Articular chondrocyte of knee joint (primary cell): ENCODE measurements around the gene UEVLD. TPM values are rescaled to one million over a fixed set of nuclear protein-coding genes. Genes with fewer than 3 reads are reported as not detected.

Experiments
- total RNA-seq: library from RNA; depleted of rRNA; stranded (reverse); fragments of >200 nt; gene quantifications from 2 replicates; pipeline ENCODE4 v1.2.3, GENCODE V29; 2012

Gene UEVLD
- 29.5 and 32.9 TPM in 2 replicates for total RNA-seq

GRCh38 chr11:18588297-18589252 is at the start of gene UEVLD:
Gene UEVLD (minus strand): TSS chr11:18588734. CDS start chr11:18588654, 80 bp downstream.

DNA sequence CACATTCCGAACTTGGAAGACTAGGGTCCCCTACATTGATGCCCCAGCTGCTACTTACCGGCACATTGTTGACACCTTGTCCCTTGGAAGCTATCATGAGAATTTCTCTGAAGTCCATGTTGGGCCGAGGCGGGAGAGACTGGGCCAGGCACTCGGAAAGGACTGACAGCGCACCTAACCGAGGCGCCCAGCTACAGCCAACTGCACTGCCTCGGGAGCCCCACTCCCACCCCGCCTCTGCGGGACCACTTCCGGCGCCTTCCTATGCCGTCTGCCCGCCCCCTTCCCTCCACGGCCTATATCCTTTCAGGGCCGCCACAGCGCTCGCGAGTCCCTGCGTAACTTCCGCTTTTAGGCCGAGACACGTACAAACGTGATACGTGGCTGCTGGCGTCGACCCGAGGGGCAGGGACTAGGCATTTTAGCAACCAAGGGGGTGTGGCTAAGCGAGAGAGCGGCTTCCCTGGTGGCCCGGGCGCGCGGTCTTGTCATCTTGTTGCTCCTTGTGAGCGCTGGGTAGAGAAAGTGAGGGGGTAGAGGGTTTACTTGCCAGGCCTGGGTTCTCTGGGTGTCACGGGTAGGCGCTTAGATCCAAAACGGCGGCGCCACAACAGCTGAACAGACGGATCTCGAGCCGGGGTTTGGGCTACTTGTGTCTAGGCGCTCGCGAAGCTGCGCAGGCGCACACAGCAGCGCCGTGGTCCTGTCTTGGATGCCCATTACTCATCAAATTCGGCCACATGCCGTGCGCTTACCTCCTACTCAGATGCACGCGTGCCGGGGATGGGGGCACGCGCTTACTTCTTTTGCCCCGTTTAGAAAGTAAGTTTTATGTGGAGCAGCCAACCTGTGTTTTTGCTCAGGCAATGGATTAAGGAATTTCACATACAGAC is 45.9 kb upstream of the UEVLD start, which contains the start of gene SPTY2D1:
TSS of gene SPTY2D1 (minus strand) at position 203 of the 893 bp plus-strand sequence. CDS start at position 118, 85 bp downstream.

DNA sequence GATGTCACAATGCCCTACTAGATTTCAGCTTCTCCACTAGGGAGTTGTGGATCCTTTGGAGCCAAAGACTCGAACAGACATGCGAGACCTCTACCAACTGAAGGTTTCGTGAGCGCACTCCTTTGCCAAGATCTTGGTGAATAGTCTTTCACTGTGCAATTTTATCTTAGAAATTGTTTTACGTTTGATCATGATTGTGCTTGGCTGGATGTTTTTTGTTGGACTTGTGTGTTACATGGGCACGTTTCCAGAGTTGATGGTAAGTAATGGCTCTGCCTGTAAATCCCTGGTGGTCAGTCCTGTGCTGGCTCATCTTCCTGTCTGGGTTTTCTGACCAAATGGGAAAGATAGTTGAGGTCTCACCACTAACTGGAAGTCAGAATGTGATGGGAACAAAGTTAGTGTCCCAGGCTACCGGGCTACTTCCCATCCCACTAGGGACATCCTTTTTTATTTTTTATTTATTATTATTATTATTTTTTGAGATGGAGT is 11.3 kb upstream of the UEVLD start, which contains the start of gene MISFA:
TSS of gene MISFA (plus strand) at position 51 of the 492 bp plus-strand sequence. CDS start at position 191, 140 bp downstream.

GRCh38 chr11:18526521-18527296 is 61.8 kb downstream of the UEVLD start, which contains the start of gene TSG101:
Gene TSG101 (minus strand): TSS chr11:18526942. CDS start chr11:18526816, 126 bp downstream.

Other genes with a start within 250 kb of the UEVLD start
- gene LDHA, start 194.2 kb downstream of the UEVLD start, total RNA-seq: 1,508 and 1,519 TPM in 2 replicates
- not detected in 2 replicates for gene LDHC, start 176.4 kb downstream of the UEVLD start, total RNA-seq
- not detected in 2 replicates for gene LDHAL6A, start 132.9 kb downstream of the UEVLD start, total RNA-seq
- gene TSG101, start 61.8 kb downstream of the UEVLD start, total RNA-seq: 58.8 and 75.6 TPM in 2 replicates
- 0.43 and 0.78 TPM in 2 replicates for gene MISFA, start 11.1 kb upstream of the UEVLD start, total RNA-seq
- gene SPTY2D1, start 45.6 kb upstream of the UEVLD start, total RNA-seq: 22.6 and 24.6 TPM in 2 replicates
- gene TMEM86A, start 110.0 kb upstream of the UEVLD start, total RNA-seq: 1.4 and 1.6 TPM in 2 replicates
- gene IGSF22, start 137.5 kb upstream of the UEVLD start, total RNA-seq: not detected in 2 replicates
- gene PTPN5, start 203.1 kb upstream of the UEVLD start, total RNA-seq: not detected in 2 replicates